ENCODE results near the gene FRAT2. TPM values are rescaled to one million over a fixed set of nuclear protein-coding genes. Genes with fewer than 3 reads are reported as not detected.

FRAT2 gene
- total and polyA plus RNA-seq, 2 of the 13 experiments (the other 11 are each of a cell fraction or from before 2014, with no cell fraction given), result 7.2 to 14.1 TPM

DNA sequence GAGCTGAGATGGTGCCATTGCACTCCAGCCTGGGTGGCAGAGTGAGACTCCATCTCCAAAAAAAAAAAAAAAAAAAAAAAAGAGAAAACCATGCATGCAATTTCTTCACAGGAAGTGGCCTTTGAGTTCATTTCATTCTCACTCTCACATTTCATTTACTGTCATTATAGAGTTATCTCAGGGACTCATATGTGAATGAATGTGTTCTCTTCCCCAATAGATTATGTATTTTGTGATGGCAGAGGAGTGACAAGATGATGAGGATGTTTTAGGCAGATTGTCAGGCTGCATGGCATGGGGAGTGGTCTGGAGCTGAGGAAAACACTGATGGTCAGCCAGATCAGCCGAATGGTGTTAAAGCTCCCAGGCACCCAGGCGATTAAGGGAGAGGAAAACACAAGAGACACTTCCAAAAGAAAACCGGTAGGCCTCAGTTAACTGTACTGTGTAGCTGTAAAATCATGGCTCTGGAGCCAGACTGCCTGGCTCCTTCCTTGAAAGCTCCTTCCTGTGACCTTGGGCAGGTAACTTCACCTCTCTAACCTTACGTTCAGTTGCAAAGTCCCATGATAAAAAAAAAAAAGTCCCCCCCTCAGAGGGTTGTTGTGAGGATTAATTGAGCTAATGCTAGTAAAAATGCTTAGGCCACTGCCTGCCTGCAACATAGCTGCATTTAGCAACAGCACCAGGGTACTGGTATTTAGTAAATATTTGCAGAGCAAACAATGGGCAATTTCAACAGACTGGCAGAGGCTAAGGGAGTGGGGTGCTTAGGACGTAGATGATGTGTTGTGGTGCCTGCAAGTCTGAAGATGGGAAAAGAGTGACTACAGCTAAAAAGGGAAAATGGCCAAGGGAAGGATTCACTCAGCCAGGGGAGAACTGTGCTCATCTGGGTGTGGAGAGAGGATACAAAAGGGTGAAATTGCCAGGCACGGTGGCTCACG, 6.9 kb downstream of the FRAT2 start (continued):
- no peak; the same call in 1 of the 2 replicates for TF ChIP-seq ZFP91 (CRISPR knock-in tag; IDR thresholded peaks at IDR 0.05; ENCODE audit: borderline replicate concordance)
- TF ChIP-seq ZNF280D (CRISPR knock-in tag; IDR thresholded peaks at IDR 0.05), result peak; percentile 80; the same call in 1 of the 2 replicates
- no peak for TF ChIP-seq DNMT1 (CRISPR knock-in tag; IDR thresholded peaks at IDR 0.05)
- no peak for TF ChIP-seq ZNF572 (CRISPR knock-in tag; IDR thresholded peaks at IDR 0.05)
- peak; percentile 70; the same call in 1 of the 2 replicates for TF ChIP-seq ZFP1 (CRISPR knock-in tag; IDR thresholded peaks at IDR 0.05)
- TF ChIP-seq ARID4A (CRISPR knock-in tag; IDR thresholded peaks at IDR 0.05; ENCODE audit: borderline replicate concordance), result no peak
- peak; percentile 77 for TF ChIP-seq ATF2 (CRISPR knock-in tag; IDR thresholded peaks at IDR 0.05)
- TF ChIP-seq MEIS1 (CRISPR knock-in tag; IDR thresholded peaks at IDR 0.05; ENCODE audit: borderline replicate concordance), result 0 out of 2 replicates have a peak, but pooled peaks have one; percentile 29
- TF ChIP-seq ZNF333 (CRISPR knock-in tag; IDR thresholded peaks at IDR 0.05; ENCODE audit: borderline replicate concordance), result no peak
- no peak; the same call in 1 of the 2 replicates for TF ChIP-seq GATA4 (IDR thresholded peaks at IDR 0.05; ENCODE audit: borderline replicate concordance, low read depth)
- peak; percentile 93 for TF ChIP-seq IRF2 (CRISPR knock-in tag; IDR thresholded peaks at IDR 0.05)
- no peak for TF ChIP-seq ZNF549 (CRISPR knock-in tag; IDR thresholded peaks at IDR 0.05)
- TF ChIP-seq HBP1 (CRISPR knock-in tag; IDR thresholded peaks at IDR 0.05; ENCODE audit: low read depth), result peak; percentile 56; the same call in 1 of the 2 replicates
- TF ChIP-seq, protein P1, sequence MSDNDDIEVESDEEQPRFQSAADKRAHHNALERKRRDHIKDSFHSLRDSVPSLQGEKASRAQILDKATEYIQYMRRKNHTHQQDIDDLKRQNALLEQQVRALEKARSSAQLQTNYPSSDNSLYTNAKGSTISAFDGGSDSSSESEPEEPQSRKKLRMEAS (IDR thresholded peaks at IDR 0.05), result peak; percentile 45
- no peak for TF ChIP-seq FOXM1 (CRISPR knock-in tag; IDR thresholded peaks at IDR 0.05)
- no peak for TF ChIP-seq IKZF1 (IDR thresholded peaks at IDR 0.05)
